ENCODE data around the gene SH3RF1.

DNA sequence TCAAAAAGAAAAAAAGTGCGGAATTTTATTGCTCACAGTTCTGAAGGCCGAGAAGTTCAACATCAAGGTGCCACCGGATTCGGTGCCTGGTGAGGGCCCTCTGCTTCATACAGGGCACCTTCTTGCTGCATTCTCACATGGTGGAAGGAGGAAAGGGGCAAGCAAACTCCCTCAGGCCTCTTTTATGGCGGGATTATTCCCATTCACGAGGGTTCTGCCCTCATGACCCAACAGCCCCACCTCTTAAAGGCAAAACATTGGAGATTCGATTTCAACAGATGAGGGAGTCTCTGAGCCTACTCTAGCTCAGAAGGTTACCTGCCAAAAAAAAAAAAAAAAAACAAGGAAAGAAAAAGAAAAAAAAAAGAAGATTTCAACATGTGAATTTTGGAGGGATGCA is 196.6 kb downstream of the SH3RF1 start:
- no peak for TF ChIP-seq POLR2A (IDR thresholded peaks at IDR 0.05; ENCODE audit: extremely low read depth, insufficient read length)
- TF ChIP-seq, protein P1, sequence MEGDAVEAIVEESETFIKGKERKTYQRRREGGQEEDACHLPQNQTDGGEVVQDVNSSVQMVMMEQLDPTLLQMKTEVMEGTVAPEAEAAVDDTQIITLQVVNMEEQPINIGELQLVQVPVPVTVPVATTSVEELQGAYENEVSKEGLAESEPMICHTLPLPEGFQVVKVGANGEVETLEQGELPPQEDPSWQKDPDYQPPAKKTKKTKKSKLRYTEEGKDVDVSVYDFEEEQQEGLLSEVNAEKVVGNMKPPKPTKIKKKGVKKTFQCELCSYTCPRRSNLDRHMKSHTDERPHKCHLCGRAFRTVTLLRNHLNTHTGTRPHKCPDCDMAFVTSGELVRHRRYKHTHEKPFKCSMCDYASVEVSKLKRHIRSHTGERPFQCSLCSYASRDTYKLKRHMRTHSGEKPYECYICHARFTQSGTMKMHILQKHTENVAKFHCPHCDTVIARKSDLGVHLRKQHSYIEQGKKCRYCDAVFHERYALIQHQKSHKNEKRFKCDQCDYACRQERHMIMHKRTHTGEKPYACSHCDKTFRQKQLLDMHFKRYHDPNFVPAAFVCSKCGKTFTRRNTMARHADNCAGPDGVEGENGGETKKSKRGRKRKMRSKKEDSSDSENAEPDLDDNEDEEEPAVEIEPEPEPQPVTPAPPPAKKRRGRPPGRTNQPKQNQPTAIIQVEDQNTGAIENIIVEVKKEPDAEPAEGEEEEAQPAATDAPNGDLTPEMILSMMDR (IDR thresholded peaks at IDR 0.05; ENCODE audit: low read depth, low read length), result no peak

Data from NB4 (cell line).